ENCODE data around the gene ANO3. TPM values are rescaled to one million over a fixed set of nuclear protein-coding genes. Genes with fewer than 3 reads are reported as not detected.

ANO3 gene
- total and polyA plus RNA-seq, 2 of the 8 experiments (the other 6 are each of a cell fraction or from before 2014, with no cell fraction given), result not detected

GRCh38 chr11:26330262-26330661 is 1.7 kb upstream of the ANO3 start:
- no peak overlapping the region for H3K4me2 ChIP-seq (ENCODE audit: insufficient read depth in 1 of 2, low read depth in 2 of 2, low read length in 2 of 2)
- H3K23ac ChIP-seq (ENCODE audit: insufficient read length), result no peak overlapping the region
- H3K9me3 ChIP-seq (ENCODE audit: insufficient read depth in 2 of 2, low read depth in 1 of 2, low read length in 1 of 2), result no peaks in the 10 kb centered on the region
- WGBS, 2 experiments (ENCODE audit: extremely low coverage in 1 of 2, insufficient coverage in 1 of 2, insufficient read length in 1 of 2, insufficient replicate concordance in 2 of 2, low coverage in 1 of 2, low lambda C conversion rate in 2 of 2, missing lambda C conversion rate in 1 of 2), result 90% methylated on average over 4 of the region's 4 CpGs; no CpG with 5 or more reads in 1 of the 2 experiments
- CTCF ChIA-PET (ENCODE audit: partially characterized antibody), result interaction anchor here (0.6 to 2.8 kb wide), 6 partner anchors 13 to 193 kb away, joined by 3 to 9 read pairs (median 4); no protein-coding TSS in a partner anchor
- no peaks in the 10 kb centered on the region for H3K23me2 ChIP-seq (ENCODE audit: low read depth, low read length)
- no peak overlapping the region for H2BK20ac ChIP-seq (ENCODE audit: low read length)
- POLR2A ChIA-PET (ENCODE audit: partially characterized antibody), result interaction anchor here (1.1 kb wide), 1 partner anchor 10 kb away, joined by 4 read pairs; no protein-coding TSS in a partner anchor
- H3K27me3 ChIP-seq (replicated peaks in 1 of 4; ENCODE audit: control insufficient read depth in 3 of 4, extremely low read depth in 1 of 4, insufficient read depth in 3 of 4, low read length in 3 of 4), result no peaks in the 10 kb centered on the region
- no peak overlapping the region for H4K91ac ChIP-seq (replicated peaks; ENCODE audit: insufficient read length, low read length)
- no peak overlapping the region for H3K4ac ChIP-seq (replicated peaks; ENCODE audit: insufficient read length, low read depth, low read length)
- FAIRE-seq (no peak), DNase-seq (ENCODE audit: low read depth in 1 of 2, low spot score in 2 of 2) (no peak)
- no peaks in the 10 kb centered on the region for H4K20me1 ChIP-seq (replicated peaks in 1 of 2; ENCODE audit: control insufficient read depth in 1 of 2, insufficient read depth in 2 of 2, low read length in 2 of 2)
- H2BK5ac ChIP-seq (ENCODE audit: low read depth, low read length), result no peak overlapping the region
- H3K4me3 ChIP-seq (ENCODE audit: extremely low read depth in 1 of 4, insufficient read depth in 2 of 4, low read depth in 3 of 4, low read length in 4 of 4), result no peak overlapping the region
- H3K18ac ChIP-seq (ENCODE audit: extremely low read depth, low read length), result no peak overlapping the region
- no peak overlapping the region for H2BK15ac ChIP-seq (ENCODE audit: low read length)
- H3K27ac ChIP-seq (ENCODE audit: low read depth, low read length), result no peak overlapping the region
- no peak overlapping the region for H2BK12ac ChIP-seq (ENCODE audit: low read depth, low read length)
- no peak overlapping the region for H2AFZ ChIP-seq (ENCODE audit: low read length)
- H4K8ac ChIP-seq (ENCODE audit: extremely low read depth, insufficient read depth, low read length), result no peak overlapping the region
- H3K14ac ChIP-seq (ENCODE audit: insufficient read length), result no peak overlapping the region
- H3K4me1 ChIP-seq (replicated peaks in 1 of 4; ENCODE audit: control insufficient read depth in 3 of 4, insufficient read depth in 4 of 4, low read length in 3 of 4), result peaks cover 0 to 7% (median 3%) of the 10 kb centered on the region in 4 experiments; a peak in 3 of 7 replicates
- H3K9ac ChIP-seq (replicated peaks in 1 of 4; ENCODE audit: extremely low read depth in 1 of 4, low read depth in 3 of 4, low read length in 3 of 4), result no peak overlapping the region
- no peak overlapping the region for H3K56ac ChIP-seq (replicated peaks; ENCODE audit: insufficient read length, low read depth, low read length)
- no peaks in the 10 kb centered on the region for H3K36me3 ChIP-seq (ENCODE audit: control insufficient read depth in 2 of 4, insufficient read depth in 4 of 4, low read length in 3 of 4)
- H3K79me2 ChIP-seq (ENCODE audit: control insufficient read depth in 1 of 2, insufficient read depth in 2 of 2, low read length in 2 of 2), result no peaks in the 10 kb centered on the region
- H2AK5ac ChIP-seq (ENCODE audit: low read depth, low read length), result no peak overlapping the region
- H3K79me1 ChIP-seq (ENCODE audit: low read depth, low read length), result no peaks in the 10 kb centered on the region
- H4K5ac ChIP-seq (ENCODE audit: insufficient read length, low read depth, low read length), result no peak overlapping the region
- H2BK120ac ChIP-seq (replicated peaks; ENCODE audit: low read depth, low read length), result no peak overlapping the region
- TF ChIP-seq, protein P1, sequence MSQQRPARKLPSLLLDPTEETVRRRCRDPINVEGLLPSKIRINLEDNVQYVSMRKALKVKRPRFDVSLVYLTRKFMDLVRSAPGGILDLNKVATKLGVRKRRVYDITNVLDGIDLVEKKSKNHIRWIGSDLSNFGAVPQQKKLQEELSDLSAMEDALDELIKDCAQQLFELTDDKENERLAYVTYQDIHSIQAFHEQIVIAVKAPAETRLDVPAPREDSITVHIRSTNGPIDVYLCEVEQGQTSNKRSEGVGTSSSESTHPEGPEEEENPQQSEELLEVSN (IDR thresholded peaks at IDR 0.05), result no peak
- TF ChIP-seq BACH1 (IDR thresholded peaks at IDR 0.05; ENCODE audit: low read length), result no peak
- no peak for TF ChIP-seq JUN (IDR thresholded peaks at IDR 0.05; ENCODE audit: low read depth, low read length)
- no peak for TF ChIP-seq TEAD4 (IDR thresholded peaks at IDR 0.05; ENCODE audit: low read depth, low read length)
- TF ChIP-seq YY1 (IDR thresholded peaks at IDR 0.05; ENCODE audit: low read depth, low read length), result no peak
- no peak for TF ChIP-seq SIX5 (IDR thresholded peaks at IDR 0.05; ENCODE audit: low read depth, low read length)
- TF ChIP-seq SAP30 (IDR thresholded peaks at IDR 0.05; ENCODE audit: insufficient read depth, insufficient replicate concordance, low read length), result no peak
- no peak for TF ChIP-seq SP2 (IDR thresholded peaks at IDR 0.05; ENCODE audit: low read length)
- TF ChIP-seq GTF2F1 (IDR thresholded peaks at IDR 0.05; ENCODE audit: borderline replicate concordance, low read depth, low read length), result no peak
- TF ChIP-seq CBX8 (IDR thresholded peaks at IDR 0.05; ENCODE audit: borderline replicate concordance, low read depth, low read length), result no peak
- TF ChIP-seq CEBPB (IDR thresholded peaks at IDR 0.05; ENCODE audit: low read depth, low read length), result no peak
- TF ChIP-seq CREB1 (IDR thresholded peaks at IDR 0.05), result no peak
- no peak for TF ChIP-seq CHD1 (IDR thresholded peaks at IDR 0.05; ENCODE audit: low read depth, low read length)
- no peak for TF ChIP-seq NANOG (IDR thresholded peaks at IDR 0.05; ENCODE audit: insufficient read depth, low read depth, low read length, poor library complexity, severe bottlenecking)
- no peak for TF ChIP-seq CTBP2 (IDR thresholded peaks at IDR 0.05; ENCODE audit: borderline replicate concordance, insufficient read depth, insufficient read length, low read length)
